Smooth muscle cell of trachea (primary cell): ENCODE results near the gene PSEN2. TPM values are rescaled to one million over a fixed set of nuclear protein-coding genes. Genes with fewer than 3 reads are reported as not detected.

Experiments
- total RNA-seq: library from RNA; depleted of rRNA; stranded (reverse); fragments of >200 nt; gene quantifications from 2 replicates; pipeline ENCODE4 v1.2.1, GENCODE V29; 2014

PSEN2 gene
- 21.2 and 31.4 TPM in 2 replicates for total RNA-seq

GRCh38 chr1:226870401-226871279 lies at the start of gene PSEN2:
Gene PSEN2, plus strand, starts transcription at chr1:226870616. Its CDS starts 11,292 bp downstream, at chr1:226881908.

DNA sequence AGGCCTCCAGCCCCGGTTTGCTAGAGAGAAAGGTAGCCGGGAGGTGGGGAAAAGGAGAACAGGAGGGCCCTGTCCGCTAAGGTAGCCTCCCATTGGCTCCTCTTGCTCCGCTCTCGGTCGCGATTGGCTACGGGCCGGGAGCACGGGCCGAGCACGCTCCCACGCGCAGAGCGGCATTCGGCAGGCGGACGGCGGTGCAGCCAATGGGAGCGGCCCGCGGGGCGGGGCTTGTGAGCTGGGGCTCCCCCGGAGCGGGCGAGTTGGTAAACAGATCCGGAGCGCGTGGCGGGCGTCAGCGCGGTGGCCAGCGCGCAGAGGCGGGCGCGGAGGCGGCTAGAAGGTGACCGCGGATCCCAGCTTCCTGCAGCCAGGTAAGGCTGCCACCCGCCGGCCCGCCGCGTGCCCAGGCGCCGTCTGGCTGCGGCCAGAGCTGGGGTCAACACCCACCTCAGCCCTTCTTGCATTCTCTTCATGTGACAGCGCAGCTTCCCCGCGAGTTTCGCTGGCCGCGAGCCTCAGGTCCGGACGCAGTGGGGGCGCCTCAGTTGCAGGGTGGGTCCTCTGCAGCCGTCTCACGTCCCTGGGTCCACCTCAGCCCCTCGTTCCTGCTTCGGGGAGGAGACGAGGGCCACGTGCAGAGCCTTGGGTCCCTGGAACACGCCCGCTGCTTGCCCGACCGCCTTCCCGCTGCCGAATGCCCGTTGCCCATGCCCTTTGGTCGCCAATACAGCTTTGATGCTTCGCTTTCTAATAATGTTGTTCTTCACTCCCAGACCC lies 69.8 kb downstream of the PSEN2 start, which contains the start of gene COQ8A:
TSS of gene COQ8A (plus strand) at position 266 of the 777 bp plus-strand sequence. CDS start 21,092 bp downstream, outside the sequence.

Other genes with a start within 250 kb of the PSEN2 start
- gene ITPKB, start 131.3 kb upstream of the PSEN2 start, total RNA-seq: 18.0 and 27.3 TPM in 2 replicates
- gene COQ8A, start 69.7 kb downstream of the PSEN2 start, total RNA-seq: 12.8 and 22.3 TPM in 2 replicates